Esophagus squamous epithelium (tissue), 4 donors: ENCODE data around the gene TERT.
"Not testable (repeated sequence)": the region's sequence is repeated elsewhere in the genome, so short reads cannot be mapped to it uniquely, and the experiment has no call there.

ENCODE experiments used
- POLR2A ChIP-seq, 4 donors: fragments of 450-650 bp; IDR thresholded peaks; one replicate each; pipeline ENCODE4 v1.6.1; 2017; ENCODE audit warnings: antibody characterized with exemption in 4 of 4, mild to moderate bottlenecking in 4 of 4, moderate library complexity in 3 of 4
- TF ChIP-seq, protein P1 (sequence below), 6 experiments: fragments of 450-650 bp in 4 of 6; fragments of 200-600 bp in 2 of 6; sonication (generic) in 2 of 6; IDR thresholded peaks; one replicate each; pipeline ENCODE4 v1.5.1; 2016 to 2019; ENCODE audit warnings: antibody characterized with exemption in 6 of 6, mild to moderate bottlenecking in 4 of 6, moderate library complexity in 4 of 6

DNA sequence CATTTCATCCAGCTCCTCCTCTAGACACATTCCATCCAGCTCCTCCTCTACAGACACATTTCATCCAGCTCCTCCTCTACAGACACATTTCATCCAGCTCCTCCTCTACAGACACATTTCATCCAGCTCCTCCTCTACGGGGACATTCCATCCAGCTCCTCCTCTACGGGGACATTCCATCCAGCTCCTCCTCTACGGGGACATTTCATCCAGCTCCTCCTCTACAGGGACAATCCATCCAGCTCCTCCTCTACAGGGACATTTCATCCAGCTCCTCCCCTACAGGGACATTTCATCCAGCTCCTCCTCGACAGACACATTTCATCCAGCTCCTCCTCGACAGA is 31.6 kb upstream of the TERT start:
- TF ChIP-seq, protein P1, sequence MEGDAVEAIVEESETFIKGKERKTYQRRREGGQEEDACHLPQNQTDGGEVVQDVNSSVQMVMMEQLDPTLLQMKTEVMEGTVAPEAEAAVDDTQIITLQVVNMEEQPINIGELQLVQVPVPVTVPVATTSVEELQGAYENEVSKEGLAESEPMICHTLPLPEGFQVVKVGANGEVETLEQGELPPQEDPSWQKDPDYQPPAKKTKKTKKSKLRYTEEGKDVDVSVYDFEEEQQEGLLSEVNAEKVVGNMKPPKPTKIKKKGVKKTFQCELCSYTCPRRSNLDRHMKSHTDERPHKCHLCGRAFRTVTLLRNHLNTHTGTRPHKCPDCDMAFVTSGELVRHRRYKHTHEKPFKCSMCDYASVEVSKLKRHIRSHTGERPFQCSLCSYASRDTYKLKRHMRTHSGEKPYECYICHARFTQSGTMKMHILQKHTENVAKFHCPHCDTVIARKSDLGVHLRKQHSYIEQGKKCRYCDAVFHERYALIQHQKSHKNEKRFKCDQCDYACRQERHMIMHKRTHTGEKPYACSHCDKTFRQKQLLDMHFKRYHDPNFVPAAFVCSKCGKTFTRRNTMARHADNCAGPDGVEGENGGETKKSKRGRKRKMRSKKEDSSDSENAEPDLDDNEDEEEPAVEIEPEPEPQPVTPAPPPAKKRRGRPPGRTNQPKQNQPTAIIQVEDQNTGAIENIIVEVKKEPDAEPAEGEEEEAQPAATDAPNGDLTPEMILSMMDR (IDR thresholded peaks at IDR 0.05), result not testable (repeated sequence)
- not testable (repeated sequence) for TF ChIP-seq POLR2A (IDR thresholded peaks at IDR 0.05)
